ENCODE measurements around the gene TMA7B. TPM values are rescaled to one million over a fixed set of nuclear protein-coding genes. Genes with fewer than 3 reads are reported as not detected.

The TMA7B gene
- total and polyA plus RNA-seq, 7 donors: 0.41 TPM; not detected in 6

DNA sequence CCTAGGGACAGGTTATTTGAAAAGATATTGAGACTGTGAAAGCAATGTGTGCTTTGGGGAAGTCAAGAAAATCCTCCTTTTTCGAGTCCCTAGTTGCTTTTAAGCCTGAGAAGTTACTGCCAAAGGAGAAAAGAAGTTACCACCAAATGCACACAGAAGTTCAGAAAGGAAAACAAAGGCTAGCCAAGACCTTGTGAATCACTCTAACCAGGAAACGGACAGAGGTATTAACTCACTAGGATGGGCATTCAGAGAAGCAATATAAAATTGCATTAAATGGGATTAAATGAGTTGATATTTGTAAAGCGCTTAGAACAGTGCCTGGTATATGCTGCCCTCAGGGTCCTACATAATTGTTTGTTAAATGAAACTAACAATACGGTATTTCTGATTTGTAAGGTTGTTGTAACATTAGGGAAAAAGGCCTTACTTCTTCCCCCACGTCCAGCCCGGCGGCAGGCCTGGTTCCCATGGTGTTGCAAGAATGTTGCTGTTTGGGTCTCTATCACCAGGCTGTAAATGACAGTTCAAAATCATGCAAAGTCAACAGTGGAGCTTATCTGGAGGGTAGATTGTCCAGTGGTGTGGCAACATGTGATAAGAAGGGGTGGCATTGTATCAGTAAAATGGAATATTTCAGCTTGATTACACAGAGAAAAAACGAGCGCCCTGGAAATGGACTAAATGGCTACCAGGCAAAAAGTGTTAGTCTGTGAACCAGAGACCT lies 7.1 kb downstream of the TMA7B start:
- no peak overlapping the region for H3K4me3 ChIP-seq
- TF ChIP-seq, protein P1, sequence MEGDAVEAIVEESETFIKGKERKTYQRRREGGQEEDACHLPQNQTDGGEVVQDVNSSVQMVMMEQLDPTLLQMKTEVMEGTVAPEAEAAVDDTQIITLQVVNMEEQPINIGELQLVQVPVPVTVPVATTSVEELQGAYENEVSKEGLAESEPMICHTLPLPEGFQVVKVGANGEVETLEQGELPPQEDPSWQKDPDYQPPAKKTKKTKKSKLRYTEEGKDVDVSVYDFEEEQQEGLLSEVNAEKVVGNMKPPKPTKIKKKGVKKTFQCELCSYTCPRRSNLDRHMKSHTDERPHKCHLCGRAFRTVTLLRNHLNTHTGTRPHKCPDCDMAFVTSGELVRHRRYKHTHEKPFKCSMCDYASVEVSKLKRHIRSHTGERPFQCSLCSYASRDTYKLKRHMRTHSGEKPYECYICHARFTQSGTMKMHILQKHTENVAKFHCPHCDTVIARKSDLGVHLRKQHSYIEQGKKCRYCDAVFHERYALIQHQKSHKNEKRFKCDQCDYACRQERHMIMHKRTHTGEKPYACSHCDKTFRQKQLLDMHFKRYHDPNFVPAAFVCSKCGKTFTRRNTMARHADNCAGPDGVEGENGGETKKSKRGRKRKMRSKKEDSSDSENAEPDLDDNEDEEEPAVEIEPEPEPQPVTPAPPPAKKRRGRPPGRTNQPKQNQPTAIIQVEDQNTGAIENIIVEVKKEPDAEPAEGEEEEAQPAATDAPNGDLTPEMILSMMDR (IDR thresholded peaks at IDR 0.05): no peak
- TF ChIP-seq EP300 (IDR thresholded peaks at IDR 0.05) (no peak), POLR2AphosphoS5 (IDR thresholded peaks at IDR 0.05) (no peak), POLR2A (IDR thresholded peaks at IDR 0.05) (no peak)
- intact Hi-C loops (cut with DNase I): no loop called here
- peaks cover 0 to 18% (median 0%) of the 10 kb centered on the region in 3 donors for H3K27me3 ChIP-seq
- 17 to 69% methylated on average over 9 of the region's 9 CpGs for WGBS, 2 donors
- no peaks in the 10 kb centered on the region for H3K9me3 ChIP-seq
- no peak for DNase-seq
- peak overlapping the region in 1 of 4 donors; percentile 17 for H3K27ac ChIP-seq
- H3K4me1 ChIP-seq: peaks cover 0 to 7% (median 0%) of the 10 kb centered on the region in 4 donors
- no peaks in the 10 kb centered on the region for H3K36me3 ChIP-seq

DNA sequence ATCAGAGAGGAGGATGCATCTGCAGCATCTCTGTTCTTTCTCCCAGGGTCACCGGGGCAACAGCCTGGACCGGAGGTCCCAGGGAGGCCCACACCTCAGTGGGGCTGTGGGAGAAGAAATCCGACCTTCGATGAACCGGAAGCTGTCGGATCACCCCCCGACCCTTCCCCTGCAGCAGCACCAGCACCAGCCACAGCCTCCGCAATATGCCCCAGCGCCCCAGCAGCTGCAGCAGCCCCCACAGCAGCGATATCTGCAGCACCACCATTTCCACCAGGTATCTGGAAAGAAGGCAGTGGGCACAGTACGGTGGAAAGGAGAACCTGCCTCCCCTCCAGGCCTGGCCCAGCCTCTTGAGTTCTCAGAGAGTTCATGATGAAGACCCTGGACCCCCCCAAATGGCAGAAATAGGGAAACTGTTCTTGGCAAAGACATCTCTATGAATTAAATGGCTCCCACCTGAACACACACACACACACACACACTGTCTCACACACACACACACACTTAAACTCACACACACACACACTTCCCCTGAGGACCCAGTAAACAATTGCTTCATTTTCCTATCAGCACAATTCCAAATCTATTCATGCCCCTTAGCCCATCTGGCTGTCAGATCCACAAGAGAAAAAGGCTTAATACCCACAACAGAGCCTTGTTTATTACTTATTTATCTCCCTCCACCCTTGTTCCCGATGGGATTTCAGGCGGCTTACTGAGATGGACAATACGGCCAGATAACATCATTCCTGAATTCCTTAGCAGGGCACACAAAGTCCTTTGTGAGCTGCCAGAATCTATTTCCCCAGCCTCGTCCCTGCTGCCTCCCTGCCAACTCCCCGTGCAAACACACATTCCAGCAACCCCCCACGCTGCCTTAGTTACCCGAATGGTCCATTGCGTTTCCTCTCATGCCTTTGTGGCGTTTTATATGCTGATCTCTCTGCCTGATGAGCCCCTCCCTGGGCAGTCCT lies 8.1 kb downstream of the TMA7B start:
- TF ChIP-seq POLR2AphosphoS5 (IDR thresholded peaks at IDR 0.05): peak in 2 of 4 donors; percentile 10 to 30
- no peak for TF ChIP-seq POLR2A (IDR thresholded peaks at IDR 0.05)
- TF ChIP-seq EP300 (IDR thresholded peaks at IDR 0.05): peak in 1 of 4 donors; percentile 11
- TF ChIP-seq, protein P1 (IDR thresholded peaks at IDR 0.05): no peak
- H3K9me3 ChIP-seq: no peaks in the 10 kb centered on the region
- no peaks in the 10 kb centered on the region for H3K36me3 ChIP-seq
- H3K4me1 ChIP-seq: peaks cover 0 to 7% (median 0%) of the 10 kb centered on the region in 4 donors
- WGBS, 2 donors: 74 to 76% methylated on average over 20 of the region's 20 CpGs
- H3K27me3 ChIP-seq: peaks cover 0 to 26% (median 0%) of the 10 kb centered on the region in 3 donors
- intact Hi-C loops (cut with DNase I): no loop called here
- no peak overlapping the region for H3K4me3 ChIP-seq
- peak; percentile 69 for DNase-seq
- H3K27ac ChIP-seq: peak overlapping the region in 3 of 4 donors; percentile 17 to 31 (median 27)

DNA sequence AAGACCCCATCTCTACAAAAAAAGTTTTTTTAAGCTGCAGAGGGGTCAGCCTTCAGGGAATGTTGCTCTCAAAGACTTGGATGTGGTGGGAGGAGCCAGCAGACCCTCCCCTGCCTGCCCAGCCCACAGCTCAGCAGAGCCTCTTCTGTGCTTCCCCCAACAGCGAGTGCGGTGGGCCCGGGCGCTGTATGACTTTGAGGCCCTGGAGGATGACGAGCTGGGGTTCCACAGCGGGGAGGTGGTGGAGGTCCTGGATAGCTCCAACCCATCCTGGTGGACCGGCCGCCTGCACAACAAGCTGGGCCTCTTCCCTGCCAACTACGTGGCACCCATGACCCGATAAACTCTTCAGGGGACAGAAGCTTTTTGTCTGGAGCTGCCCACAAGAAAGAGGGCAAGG lies 10.5 kb downstream of the TMA7B start:
- no peak overlapping the region for H3K4me3 ChIP-seq
- 95% methylated on average over 10 of the region's 10 CpGs for WGBS, 2 donors
- peaks cover 0 to 7% (median 0%) of the 10 kb centered on the region in 4 donors for H3K4me1 ChIP-seq
- H3K27me3 ChIP-seq: peaks cover 0 to 43% (median 0%) of the 10 kb centered on the region in 3 donors
- H3K9me3 ChIP-seq: no peaks in the 10 kb centered on the region
- H3K36me3 ChIP-seq: no peaks in the 10 kb centered on the region
- H3K27ac ChIP-seq: no peak overlapping the region
- no peak for DNase-seq
- intact Hi-C loops (cut with DNase I): no loop called here
- TF ChIP-seq EP300 (IDR thresholded peaks at IDR 0.05) (no peak), POLR2AphosphoS5 (IDR thresholded peaks at IDR 0.05) (no peak), POLR2A (IDR thresholded peaks at IDR 0.05) (no peak)
- TF ChIP-seq, protein P1 (IDR thresholded peaks at IDR 0.05): no peak

DNA sequence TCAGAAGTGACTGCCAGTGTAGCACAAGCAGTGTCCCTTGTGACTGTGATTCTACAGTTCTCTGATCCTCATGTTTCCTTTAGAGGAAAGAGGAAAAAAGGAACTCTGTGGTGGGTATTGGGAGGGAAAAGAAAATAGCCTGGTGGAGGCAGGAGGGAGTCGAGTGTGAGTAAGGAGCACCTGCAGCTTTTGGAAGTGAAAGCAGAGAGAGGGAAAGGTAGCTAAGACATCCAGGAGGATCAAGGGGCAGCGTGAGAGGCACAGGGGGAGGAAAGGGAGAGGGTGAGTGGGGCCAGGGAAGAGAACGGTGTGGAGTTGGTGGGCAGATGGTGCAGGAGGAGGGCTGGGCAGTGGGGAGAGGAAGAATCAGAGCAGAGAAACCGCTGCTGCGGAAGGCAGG lies 12.4 kb downstream of the TMA7B start:
- Histone ChIP-seq H3K4me1 (peaks cover 0 to 7% (median 0%) of the 10 kb centered on the region in 4 donors), H3K27me3 (peaks cover 0 to 53% (median 3%) of the 10 kb centered on the region in 3 donors), H3K27ac (no peak overlapping the region), H3K9me3 (no peaks in the 10 kb centered on the region), H3K4me3 (no peak overlapping the region), H3K36me3 (no peaks in the 10 kb centered on the region)
- TF ChIP-seq, protein P1 (IDR thresholded peaks at IDR 0.05): no peak
- TF ChIP-seq POLR2A (IDR thresholded peaks at IDR 0.05): no peak
- no peak for TF ChIP-seq EP300 (IDR thresholded peaks at IDR 0.05)
- TF ChIP-seq POLR2AphosphoS5 (IDR thresholded peaks at IDR 0.05): no peak
- 69 to 78% methylated on average over 5 of the region's 5 CpGs for WGBS, 2 donors
- intact Hi-C loops (cut with DNase I): no loop called here
- no peak for DNase-seq
